ENCODE results near the gene NOP14. TPM values are rescaled to one million over a fixed set of nuclear protein-coding genes. Genes with fewer than 3 reads are reported as not detected.
A peak's percentile ranks its signal among the peaks of the same experiment; 100 is the strongest.
"Not testable (repeated sequence)": the region's sequence is repeated elsewhere in the genome, so short reads cannot be mapped to it uniquely, and the experiment has no call there.

Gene NOP14
- total RNA-seq, 1 experiment from 2014 or later = 19.2 TPM

DNA sequence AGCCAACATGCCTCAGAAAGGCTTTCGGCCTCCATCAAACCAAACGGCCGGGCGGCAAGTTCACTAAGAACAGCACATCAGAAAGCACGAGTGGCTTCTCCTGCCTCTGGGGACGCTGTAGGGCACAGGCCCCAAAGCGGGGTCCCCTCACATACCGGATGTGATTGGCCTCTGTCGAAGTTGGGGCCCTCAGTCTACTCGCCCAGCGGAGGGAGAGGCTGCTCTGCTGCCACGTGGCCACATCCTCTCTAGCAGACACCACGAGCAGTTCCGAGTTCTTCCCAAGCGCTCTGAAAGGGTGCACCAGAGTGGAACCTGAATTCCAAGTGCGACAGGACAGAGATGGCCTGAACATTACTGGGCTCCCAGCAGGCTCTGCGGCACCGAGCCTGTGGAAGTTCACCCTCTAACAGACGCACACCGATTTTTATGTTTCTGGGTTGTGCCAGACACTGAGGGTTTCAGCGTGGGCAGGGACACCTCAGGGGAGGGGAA is 21.1 kb downstream of the NOP14 start:
- Histone ChIP-seq H3K4me1 (ENCODE audit: low read length) (peaks cover 10% of the 10 kb centered on the region), H3K79me2 (ENCODE audit: low read length) (no peaks in the 10 kb centered on the region), H3K27me3 (ENCODE audit: low read length) (no peaks in the 10 kb centered on the region), H3K27ac (ENCODE audit: low read length) (no peak overlapping the region), H3K36me3 (ENCODE audit: insufficient read depth, low read length) (peaks cover 47% of the 10 kb centered on the region), H3K4me2 (ENCODE audit: low read depth, low read length, poor library complexity, severe bottlenecking) (no peak overlapping the region), H4K20me1 (ENCODE audit: insufficient read depth, low read depth, low read length) (0 out of 2 replicates have a peak, but pooled peaks cover 13% of the 10 kb centered on the region), H3K9me2 (replicated peaks; ENCODE audit: insufficient read depth, low read length) (no peaks in the 10 kb centered on the region), H3K9ac (ENCODE audit: low read length) (no peak overlapping the region), H3K9me3 (ENCODE audit: low read length) (no peaks in the 10 kb centered on the region), H3K4me3 (ENCODE audit: low read length) (no peak overlapping the region), H2AFZ (ENCODE audit: low read length) (no peak overlapping the region)
- no peak for DNase-seq

DNA sequence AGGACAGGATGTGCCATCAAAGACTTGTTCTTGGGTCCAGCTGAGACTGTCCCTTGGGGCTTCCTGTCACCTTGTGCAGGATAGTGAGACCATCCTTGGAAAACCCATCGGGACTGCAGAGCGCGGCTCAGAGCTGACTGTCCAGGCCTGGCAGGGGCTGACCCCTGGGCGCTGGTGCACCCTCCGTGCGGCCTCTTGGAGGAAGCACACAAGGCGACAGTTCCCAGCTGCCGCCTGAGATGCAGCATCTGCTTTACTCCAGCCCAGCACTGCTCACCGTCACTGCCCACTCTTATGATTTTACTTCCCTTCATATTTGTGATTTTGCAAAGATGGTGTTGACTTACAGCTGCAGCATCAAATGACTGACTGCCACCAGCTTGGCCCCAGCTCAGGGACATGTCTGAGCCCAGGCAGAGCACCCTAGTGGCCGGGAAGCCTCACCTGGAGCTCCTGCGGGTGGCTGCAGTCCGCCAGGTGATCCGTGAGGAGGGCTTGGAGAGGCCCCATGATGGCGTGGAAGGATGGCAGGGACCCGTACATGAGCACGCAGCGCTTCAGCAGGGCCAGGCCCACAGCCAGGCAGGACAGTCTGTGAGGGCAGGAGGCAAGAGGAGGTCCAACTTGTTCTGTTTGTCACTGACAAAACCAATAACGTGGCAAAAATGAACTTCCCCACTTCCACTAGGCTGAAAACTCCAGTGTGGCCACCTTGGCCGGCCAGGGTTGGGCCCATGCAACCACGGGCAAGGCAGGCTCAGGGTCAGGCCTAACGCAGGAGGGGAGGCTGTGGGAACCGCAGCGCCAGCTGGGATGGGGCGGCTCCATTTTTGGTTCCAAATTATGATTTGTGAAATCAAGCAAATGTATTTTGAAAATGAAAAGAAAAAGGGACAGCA is 21.8 kb downstream of the NOP14 start:
- Histone ChIP-seq H3K4me3 (ENCODE audit: low read length) (no peak overlapping the region), H3K27me3 (ENCODE audit: low read length) (no peaks in the 10 kb centered on the region), H4K20me1 (ENCODE audit: insufficient read depth, low read depth, low read length) (0 out of 2 replicates have a peak, but pooled peaks cover 17% of the 10 kb centered on the region), H3K9ac (ENCODE audit: low read length) (no peak overlapping the region), H3K4me2 (ENCODE audit: low read depth, low read length, poor library complexity, severe bottlenecking) (no peak overlapping the region), H3K4me1 (ENCODE audit: low read length) (peaks cover 17% of the 10 kb centered on the region), H3K79me2 (ENCODE audit: low read length) (no peaks in the 10 kb centered on the region), H3K9me3 (ENCODE audit: low read length) (no peaks in the 10 kb centered on the region), H3K9me2 (replicated peaks; ENCODE audit: insufficient read depth, low read length) (no peaks in the 10 kb centered on the region), H2AFZ (ENCODE audit: low read length) (no peak overlapping the region), H3K27ac (ENCODE audit: low read length) (no peak overlapping the region), H3K36me3 (ENCODE audit: insufficient read depth, low read length) (peaks cover 41% of the 10 kb centered on the region)
- DNase-seq = no peak

DNA sequence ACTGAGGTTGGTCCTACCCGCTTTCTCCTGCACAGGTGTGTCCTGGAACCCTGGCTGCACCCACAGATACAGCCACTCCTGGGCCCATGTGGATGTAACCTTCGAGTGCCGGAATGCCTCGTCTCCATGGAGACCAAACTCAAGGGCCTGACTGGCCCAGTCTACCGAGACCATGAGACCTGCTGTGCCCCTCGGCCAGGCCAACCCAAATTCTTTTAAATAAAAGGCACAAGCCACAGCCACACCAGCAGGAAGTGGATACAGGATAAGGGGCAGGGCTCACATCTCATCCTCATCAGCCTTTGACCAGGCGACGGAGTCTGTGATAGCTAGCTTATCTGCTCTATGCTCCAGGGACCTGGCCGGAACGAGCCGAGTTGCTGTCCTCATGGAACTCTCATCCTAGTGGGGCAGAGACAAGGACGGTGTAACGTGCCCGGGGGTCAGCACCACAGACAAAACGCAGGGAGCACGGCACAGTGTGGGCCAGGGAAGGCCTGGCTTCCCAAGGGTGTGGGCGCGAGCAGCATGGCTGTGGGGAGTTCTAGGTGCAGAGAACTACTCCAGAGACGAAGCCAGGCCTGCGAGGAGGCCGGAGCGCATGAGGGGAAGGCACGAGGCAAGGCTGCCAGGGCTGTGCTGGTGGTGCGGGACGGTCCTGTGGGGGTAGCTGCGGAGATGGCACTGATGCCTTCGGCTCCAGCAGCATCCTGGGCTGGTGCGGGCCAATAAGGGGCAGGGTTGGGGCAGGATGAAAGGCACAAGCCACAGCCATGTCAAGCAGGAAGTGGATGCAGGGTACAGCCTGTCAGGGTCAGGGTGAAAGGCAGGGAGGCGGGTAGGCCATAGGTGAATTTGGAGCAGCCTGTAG is 22.7 kb downstream of the NOP14 start:
- H3K27ac ChIP-seq (ENCODE audit: low read length) = no peak overlapping the region
- 0 out of 2 replicates have a peak, but pooled peaks cover 17% of the 10 kb centered on the region for H4K20me1 ChIP-seq (ENCODE audit: insufficient read depth, low read depth, low read length)
- peaks cover 4% of the 10 kb centered on the region; the same call in 1 of the 2 replicates for H3K79me2 ChIP-seq (ENCODE audit: low read length)
- no peak overlapping the region for H3K4me2 ChIP-seq (ENCODE audit: low read depth, low read length, poor library complexity, severe bottlenecking)
- no peak overlapping the region for H3K4me3 ChIP-seq (ENCODE audit: low read length)
- no peaks in the 10 kb centered on the region for H3K27me3 ChIP-seq (ENCODE audit: low read length)
- no peak for DNase-seq
- no peak overlapping the region for H3K9ac ChIP-seq (ENCODE audit: low read length)
- no peaks in the 10 kb centered on the region for H3K9me2 ChIP-seq (replicated peaks; ENCODE audit: insufficient read depth, low read length)
- H3K4me1 ChIP-seq (ENCODE audit: low read length) = peaks cover 26% of the 10 kb centered on the region
- H3K9me3 ChIP-seq (ENCODE audit: low read length) = no peaks in the 10 kb centered on the region
- H3K36me3 ChIP-seq (ENCODE audit: insufficient read depth, low read length) = peaks cover 38% of the 10 kb centered on the region
- H2AFZ ChIP-seq (ENCODE audit: low read length) = no peak overlapping the region

DNA sequence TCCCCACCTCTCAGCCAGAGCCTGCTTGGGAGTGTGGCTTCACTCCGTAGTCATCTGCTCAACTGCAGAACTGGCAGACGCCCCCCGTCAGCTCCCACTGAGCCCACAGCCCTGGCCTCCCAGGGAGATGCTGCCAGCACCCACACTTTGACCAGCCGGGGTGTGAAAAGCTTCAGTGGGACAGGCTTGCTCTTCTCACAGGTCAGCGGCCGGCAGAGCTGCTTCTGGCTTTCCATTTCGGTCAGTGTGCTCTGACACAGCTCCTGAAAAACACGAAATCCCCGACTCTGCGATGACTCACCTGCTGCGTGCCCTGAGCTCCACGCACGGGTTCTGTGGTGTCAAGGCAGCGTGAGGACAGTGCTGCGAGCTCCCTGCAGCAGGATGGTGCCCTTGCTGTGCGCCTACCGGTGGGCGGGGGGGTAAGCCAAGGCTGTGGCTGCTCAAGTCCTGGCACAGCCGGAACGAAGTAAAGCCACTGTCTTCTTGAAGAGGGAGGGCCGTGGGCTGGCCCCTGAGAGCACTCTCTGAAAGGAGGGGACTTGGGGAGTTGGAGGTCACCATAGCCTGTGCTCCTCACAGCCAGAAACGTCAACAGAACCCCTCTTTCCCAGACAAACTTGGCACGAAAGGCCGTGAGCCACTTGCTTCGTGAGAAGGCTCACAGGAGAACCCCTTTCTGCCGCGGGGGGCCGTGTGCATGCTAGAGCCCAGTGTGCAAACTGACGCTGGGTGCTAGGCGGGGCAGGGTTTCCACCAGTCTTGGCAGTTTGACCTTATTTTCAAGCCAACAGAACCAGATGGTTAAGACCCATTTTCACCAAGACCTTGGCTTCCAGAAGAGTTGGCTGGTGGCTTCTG is 23.6 kb downstream of the NOP14 start:
- Histone ChIP-seq H3K9ac (ENCODE audit: low read length) (no peak overlapping the region), H2AFZ (ENCODE audit: low read length) (no peak overlapping the region), H3K79me2 (ENCODE audit: low read length) (peaks cover 6% of the 10 kb centered on the region; the same call in 1 of the 2 replicates), H3K4me3 (ENCODE audit: low read length) (no peak overlapping the region), H3K9me2 (replicated peaks; ENCODE audit: insufficient read depth, low read length) (no peaks in the 10 kb centered on the region), H4K20me1 (ENCODE audit: insufficient read depth, low read depth, low read length) (0 out of 2 replicates have a peak, but pooled peaks cover 17% of the 10 kb centered on the region), H3K36me3 (ENCODE audit: insufficient read depth, low read length) (peaks cover 29% of the 10 kb centered on the region), H3K27me3 (ENCODE audit: low read length) (no peaks in the 10 kb centered on the region), H3K27ac (ENCODE audit: low read length) (no peak overlapping the region), H3K4me1 (ENCODE audit: low read length) (peaks cover 26% of the 10 kb centered on the region), H3K4me2 (ENCODE audit: low read depth, low read length, poor library complexity, severe bottlenecking) (no peak overlapping the region), H3K9me3 (ENCODE audit: low read length) (no peaks in the 10 kb centered on the region)
- no peak for DNase-seq

DNA sequence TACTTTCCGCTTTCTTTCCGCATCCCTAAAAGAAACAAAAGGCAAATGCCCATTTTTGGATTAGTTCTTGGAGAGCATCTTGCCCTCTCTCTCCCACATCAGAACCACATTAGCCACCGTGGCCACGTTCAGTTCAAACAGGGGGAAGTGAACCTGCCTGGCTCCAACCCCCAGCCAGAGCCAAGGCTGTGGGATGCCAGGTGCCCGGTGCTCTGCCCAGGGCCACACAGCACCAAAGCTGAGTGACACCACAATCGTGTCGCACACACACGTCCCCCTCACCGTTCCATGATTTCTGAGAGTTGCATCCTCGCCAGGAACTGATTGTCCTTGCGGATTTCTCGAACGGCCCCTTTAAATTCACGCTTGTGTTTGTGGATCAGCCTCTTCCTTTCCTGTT is 24.3 kb downstream of the NOP14 start:
- no peaks in the 10 kb centered on the region for H3K27me3 ChIP-seq (ENCODE audit: low read length)
- peaks cover 6% of the 10 kb centered on the region; the same call in 1 of the 2 replicates for H3K79me2 ChIP-seq (ENCODE audit: low read length)
- no peak overlapping the region for H3K4me2 ChIP-seq (ENCODE audit: low read depth, low read length, poor library complexity, severe bottlenecking)
- peaks cover 28% of the 10 kb centered on the region for H3K36me3 ChIP-seq (ENCODE audit: insufficient read depth, low read length)
- 0 out of 2 replicates have a peak, but pooled peaks cover 17% of the 10 kb centered on the region for H4K20me1 ChIP-seq (ENCODE audit: insufficient read depth, low read depth, low read length)
- no peak for DNase-seq
- H3K4me1 ChIP-seq (ENCODE audit: low read length) = peaks cover 26% of the 10 kb centered on the region
- no peaks in the 10 kb centered on the region for H3K9me3 ChIP-seq (ENCODE audit: low read length)
- H3K27ac ChIP-seq (ENCODE audit: low read length) = no peak overlapping the region
- H2AFZ ChIP-seq (ENCODE audit: low read length) = no peak overlapping the region
- H3K9ac ChIP-seq (ENCODE audit: low read length) = no peak overlapping the region
- H3K9me2 ChIP-seq (replicated peaks; ENCODE audit: insufficient read depth, low read length) = no peaks in the 10 kb centered on the region
- no peak overlapping the region for H3K4me3 ChIP-seq (ENCODE audit: low read length)

GRCh38 chr4:2938411-2938810 is 24.8 kb downstream of the NOP14 start:
- not testable (repeated sequence) for H3K79me2 ChIP-seq (ENCODE audit: low read length); DNase-seq; H3K9me2 ChIP-seq (replicated peaks; ENCODE audit: insufficient read depth, low read length); H3K27me3 ChIP-seq (ENCODE audit: low read length); H3K27ac ChIP-seq (ENCODE audit: low read length); H3K9me3 ChIP-seq (ENCODE audit: low read length); H3K9ac ChIP-seq (ENCODE audit: low read length); H3K4me2 ChIP-seq (ENCODE audit: low read depth, low read length, poor library complexity, severe bottlenecking); H3K4me3 ChIP-seq (ENCODE audit: low read length); H2AFZ ChIP-seq (ENCODE audit: low read length)
- peaks cover 30% of the 10 kb centered on the region for H3K4me1 ChIP-seq (ENCODE audit: low read length)
- H3K36me3 ChIP-seq (ENCODE audit: insufficient read depth, low read length) = peaks cover 28% of the 10 kb centered on the region
- 0 out of 2 replicates have a peak, but pooled peaks cover 17% of the 10 kb centered on the region for H4K20me1 ChIP-seq (ENCODE audit: insufficient read depth, low read depth, low read length)

- no peak for DNase-seq
- H3K4me3 ChIP-seq (ENCODE audit: low read length) = no peak overlapping the region
- H3K36me3 ChIP-seq (ENCODE audit: insufficient read depth, low read length) = peaks cover 28% of the 10 kb centered on the region
- no peak overlapping the region for H2AFZ ChIP-seq (ENCODE audit: low read length)
- H3K4me2 ChIP-seq (ENCODE audit: low read depth, low read length, poor library complexity, severe bottlenecking) = peak overlapping the region; percentile 77
- peak overlapping the region; percentile 11; the same call in 1 of the 2 replicates for H3K9ac ChIP-seq (ENCODE audit: low read length)
- H3K4me1 ChIP-seq (ENCODE audit: low read length) = peaks cover 34% of the 10 kb centered on the region
- H4K20me1 ChIP-seq (ENCODE audit: insufficient read depth, low read depth, low read length) = 0 out of 2 replicates have a peak, but pooled peaks cover 13% of the 10 kb centered on the region
- H3K9me2 ChIP-seq (replicated peaks; ENCODE audit: insufficient read depth, low read length) = no peaks in the 10 kb centered on the region
- H3K27me3 ChIP-seq (ENCODE audit: low read length) = no peaks in the 10 kb centered on the region
- peaks cover 8% of the 10 kb centered on the region; the same call in 1 of the 2 replicates for H3K79me2 ChIP-seq (ENCODE audit: low read length)
- no peaks in the 10 kb centered on the region for H3K9me3 ChIP-seq (ENCODE audit: low read length)
- 0 out of 2 replicates have a peak overlapping the region, but pooled peaks have one; percentile 28 for H3K27ac ChIP-seq (ENCODE audit: low read length)
Measured at GRCh38 chr4:2937986-2938385, 25.2 kb downstream of the NOP14 start.

All from Karpas-422 (cell line).